GM13976 (cell line): ENCODE results near the gene STAC3.

Experiments used
- DNase-seq: peaks from one replicate; pipeline ENCODE4 v3.0.0; 2012; ENCODE audit warnings: low spot score
- in situ Hi-C: fragments of 300-500 bp; cut with MboI; formaldehyde crosslinking; loops from one replicate; pipeline ENCODE4 v1.12.0; 2022; ENCODE audit warnings: low sequenced_read_pairs, mixed read lengths, inconsistent platforms; ENCODE audit not compliant: unreplicated experiment
- TF ChIP-seq, protein P1 (sequence below): IDR thresholded peaks from 2 replicates; pipeline ENCODE4 v1.5.1; 2012; ENCODE audit warnings: borderline replicate concordance, mild to moderate bottlenecking; ENCODE audit not compliant: insufficient read depth; ENCODE audit errors: extremely low read depth, missing control alignments, control extremely low read depth

Gene STAC3

DNA sequence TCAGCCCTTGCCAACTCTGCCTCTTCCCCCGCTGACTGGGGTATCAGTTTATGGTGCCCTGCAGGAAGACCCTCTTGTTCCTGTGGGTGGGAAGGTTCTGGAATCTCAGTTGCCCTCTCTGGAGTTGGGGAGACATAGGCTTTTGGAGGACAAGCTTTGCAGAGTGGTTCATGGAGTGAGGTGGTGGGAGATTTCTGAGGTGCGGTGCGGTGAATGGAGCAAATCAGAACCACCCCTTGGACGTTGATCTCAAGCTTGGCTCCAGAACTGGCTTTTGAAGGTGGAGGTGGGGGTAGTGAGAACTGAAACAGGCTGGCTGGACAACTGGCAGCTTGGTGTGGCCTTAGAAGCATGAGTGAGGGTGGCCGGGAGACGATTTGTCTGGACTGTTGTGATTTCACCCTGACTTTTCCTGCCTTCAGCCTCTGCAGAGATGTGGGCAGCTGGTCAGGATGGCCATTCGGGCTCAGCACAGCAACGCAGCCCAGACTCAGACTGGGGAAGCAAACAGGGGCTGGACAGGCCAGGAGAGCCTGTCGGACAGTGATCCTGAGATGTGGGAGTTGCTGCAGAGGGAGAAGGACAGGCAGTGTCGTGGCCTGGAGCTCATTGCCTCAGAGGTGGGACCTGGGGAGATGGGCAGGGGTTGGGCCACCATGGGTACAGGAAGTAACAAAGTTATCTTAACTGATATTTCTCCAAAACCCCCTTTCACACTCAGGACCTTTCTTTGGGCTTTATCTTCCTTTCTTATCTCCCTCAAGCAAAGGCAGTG, 20.4 kb downstream of the STAC3 start:
- TF ChIP-seq, protein P1, sequence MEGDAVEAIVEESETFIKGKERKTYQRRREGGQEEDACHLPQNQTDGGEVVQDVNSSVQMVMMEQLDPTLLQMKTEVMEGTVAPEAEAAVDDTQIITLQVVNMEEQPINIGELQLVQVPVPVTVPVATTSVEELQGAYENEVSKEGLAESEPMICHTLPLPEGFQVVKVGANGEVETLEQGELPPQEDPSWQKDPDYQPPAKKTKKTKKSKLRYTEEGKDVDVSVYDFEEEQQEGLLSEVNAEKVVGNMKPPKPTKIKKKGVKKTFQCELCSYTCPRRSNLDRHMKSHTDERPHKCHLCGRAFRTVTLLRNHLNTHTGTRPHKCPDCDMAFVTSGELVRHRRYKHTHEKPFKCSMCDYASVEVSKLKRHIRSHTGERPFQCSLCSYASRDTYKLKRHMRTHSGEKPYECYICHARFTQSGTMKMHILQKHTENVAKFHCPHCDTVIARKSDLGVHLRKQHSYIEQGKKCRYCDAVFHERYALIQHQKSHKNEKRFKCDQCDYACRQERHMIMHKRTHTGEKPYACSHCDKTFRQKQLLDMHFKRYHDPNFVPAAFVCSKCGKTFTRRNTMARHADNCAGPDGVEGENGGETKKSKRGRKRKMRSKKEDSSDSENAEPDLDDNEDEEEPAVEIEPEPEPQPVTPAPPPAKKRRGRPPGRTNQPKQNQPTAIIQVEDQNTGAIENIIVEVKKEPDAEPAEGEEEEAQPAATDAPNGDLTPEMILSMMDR, result no peak

DNA sequence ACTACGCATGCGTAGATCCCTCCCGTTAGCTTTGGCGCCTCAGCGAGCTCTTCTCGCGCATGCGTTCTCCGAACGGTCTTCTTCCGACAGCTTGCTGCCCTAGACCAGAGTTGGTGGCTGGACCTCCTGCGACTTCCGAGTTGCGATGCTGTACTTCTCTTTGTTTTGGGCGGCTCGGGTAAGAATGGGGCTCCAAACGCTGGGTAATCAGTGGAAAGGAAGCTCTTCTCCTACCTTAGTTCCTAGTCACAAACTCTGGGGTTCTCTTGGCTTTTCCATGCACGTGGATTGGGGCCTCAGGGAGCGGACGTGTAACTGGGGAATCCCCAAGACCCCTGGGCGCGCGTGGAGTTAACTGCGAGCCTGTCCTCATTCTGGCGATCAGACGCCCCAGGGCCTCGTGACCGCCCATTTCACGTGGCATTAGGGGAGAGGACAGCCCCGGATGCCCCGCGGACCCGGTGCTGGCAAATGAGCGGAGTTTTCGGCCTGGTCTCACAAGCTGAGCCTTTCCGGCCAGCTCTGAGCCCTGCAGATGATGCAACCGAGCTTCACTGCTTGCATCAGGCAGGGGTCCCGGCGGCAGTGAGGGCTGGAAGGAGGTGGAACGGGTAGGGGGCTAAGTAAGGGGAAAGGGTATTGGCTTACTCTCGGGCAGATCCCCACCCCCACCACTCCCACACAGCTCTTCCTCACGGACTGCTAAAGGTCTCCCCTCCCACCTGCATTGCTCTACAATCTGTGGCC, 21.2 kb downstream of the STAC3 start, which contains the start of gene SHMT2:
Gene SHMT2, plus strand, starts transcription at position 78 of the 747 bp plus-strand sequence. Its CDS starts 68 bp downstream, at position 146.
- TF ChIP-seq, protein P1, result no peak
- DNase-seq, result peak; percentile 97
- in situ Hi-C loops, result no loop called here

More for the DNA sequence above, 20.4 kb downstream of the STAC3 start:
- no peak for DNase-seq
- in situ Hi-C loops, result no loop called here

DNA sequence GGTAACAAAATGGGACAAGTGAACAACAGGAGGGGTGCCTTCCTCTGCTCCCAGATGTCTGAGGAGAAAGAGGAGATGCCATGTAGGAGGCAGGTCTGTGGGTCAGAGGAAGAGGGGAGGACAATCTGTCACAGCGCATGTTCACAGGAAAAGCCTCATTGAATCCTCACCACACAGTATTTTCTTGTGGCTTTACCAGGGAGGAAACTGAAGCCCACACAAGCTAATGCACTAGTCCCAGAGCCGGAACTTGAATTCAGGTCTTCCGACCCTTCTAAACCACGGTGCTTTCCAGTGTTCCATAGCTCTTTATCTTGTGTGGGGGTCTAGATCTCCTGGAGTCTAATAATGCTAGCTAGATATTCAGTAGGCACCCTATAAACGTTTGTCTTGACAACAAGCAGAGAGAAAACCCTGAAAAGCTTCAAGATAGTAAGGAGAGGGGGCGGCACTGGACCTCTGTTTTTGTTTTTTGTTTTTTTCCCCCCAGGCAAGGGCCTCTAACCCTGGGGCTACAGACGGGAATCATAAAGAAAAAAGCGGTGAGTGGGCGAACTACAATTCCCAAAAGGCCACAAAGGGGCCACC, 21.8 kb downstream of the STAC3 start:
- in situ Hi-C loops, result no loop called here
- DNase-seq, result no peak
- TF ChIP-seq, protein P1, result no peak

DNA sequence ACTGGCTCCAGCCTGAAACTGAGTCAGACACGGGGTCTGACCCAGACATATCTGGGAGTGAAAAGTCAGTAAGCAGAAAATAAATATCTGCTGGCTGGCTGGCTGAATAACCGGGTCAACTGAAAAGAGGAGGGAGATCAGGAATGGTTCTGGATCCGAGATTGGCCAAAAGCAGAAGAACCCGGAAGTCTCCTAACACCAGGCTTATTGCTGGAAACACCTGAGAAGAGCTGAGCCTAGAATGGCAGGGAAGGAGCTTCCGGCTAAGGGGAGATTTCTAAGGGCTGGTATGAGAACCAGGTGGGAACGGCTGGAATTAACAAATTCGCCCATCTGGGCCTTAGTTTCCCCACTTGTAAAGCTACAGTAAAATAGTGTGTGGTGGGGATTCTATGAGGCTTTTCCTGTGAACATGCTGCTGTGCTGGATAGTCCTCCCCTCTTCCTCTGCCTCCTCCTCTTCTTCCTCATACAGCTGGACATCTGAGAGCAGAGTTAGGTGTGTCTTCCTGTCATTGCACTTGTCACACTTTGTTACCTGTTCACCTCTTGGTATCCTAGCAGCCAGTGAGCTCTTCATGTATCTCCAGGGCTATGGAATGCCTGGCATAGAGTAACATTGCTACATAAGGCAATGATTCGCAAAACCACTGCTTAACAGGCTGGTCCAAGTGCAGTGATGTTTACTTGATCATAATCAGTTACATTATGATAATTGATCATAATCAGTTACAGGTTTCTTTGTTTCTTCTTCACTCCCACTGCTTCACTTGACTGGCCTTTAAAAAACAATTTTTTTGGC, 23.5 kb downstream of the STAC3 start:
- in situ Hi-C loops, result no loop called here
- TF ChIP-seq, protein P1, result no peak
- no peak for DNase-seq

DNA sequence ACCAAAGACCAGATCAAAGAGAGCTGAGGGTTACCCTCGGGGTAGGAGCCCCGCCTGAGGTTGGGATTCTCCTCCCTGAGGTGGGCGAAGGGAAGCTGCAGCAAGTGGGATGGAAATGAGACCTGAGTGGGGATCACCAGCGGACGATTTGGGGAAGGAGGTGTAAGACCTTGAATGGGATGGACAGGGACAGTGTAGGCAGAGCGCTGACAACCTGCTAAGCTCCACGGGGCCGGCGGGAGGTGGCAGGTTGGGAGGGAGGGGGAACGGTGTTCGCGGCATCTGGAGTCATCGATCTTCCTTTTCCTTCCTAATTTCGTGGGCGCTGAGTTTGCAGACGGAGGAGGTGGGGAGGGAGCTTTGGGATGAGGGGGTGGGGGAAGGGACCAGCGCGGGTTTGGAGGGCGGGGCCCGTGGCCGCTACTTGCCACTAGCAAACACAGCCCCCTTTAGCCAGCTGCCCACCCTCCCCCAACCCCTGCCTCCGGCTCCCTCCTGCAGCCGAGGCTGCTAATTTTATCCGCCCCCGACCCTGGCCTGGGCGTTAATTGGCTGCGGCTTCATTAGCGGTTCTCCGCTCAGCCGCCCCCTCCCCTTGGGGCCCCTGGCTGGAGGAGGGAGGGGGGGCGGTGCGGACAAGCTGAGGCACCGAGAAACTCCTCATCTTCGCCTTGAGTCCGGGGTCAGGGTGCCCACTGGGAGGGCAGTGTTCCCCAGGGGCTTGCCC, 24.2 kb downstream of the STAC3 start:
- TF ChIP-seq, protein P1, result no peak
- in situ Hi-C loops, result no loop called here
- DNase-seq, result no peak
